PC-3 (cell line): ENCODE data around the gene DCHS2. TPM values are rescaled to one million over a fixed set of nuclear protein-coding genes. Genes with fewer than 3 reads are reported as not detected.

Experiments
- ATAC-seq: fragments of 200-7000 bp; cut with Tn5 transposase; 2 replicates; pipeline ENCODE4 v1.9.1; 2020; ENCODE audit warnings: mild to moderate bottlenecking, moderate library complexity
- BruUV-seq: library from RNA; stranded (reverse); fragments of 400-500 nt; replicated peaks from 2 replicates; lab custom pipeline; 2021; lab: Mats Ljungman, UMichigan
- CTCF ChIA-PET: fragments of 300-600 bp; sonication (Branson Sonifier 250); formaldehyde crosslinking; loops from one replicate; lab custom pipeline; 2022; ENCODE audit warnings: antibody characterized with exemption; lab: Charles Lee
- POLR2A ChIA-PET: fragments of 300-600 bp; sonication (Branson Sonifier 250); formaldehyde crosslinking; loops from one replicate; lab custom pipeline; 2022; ENCODE audit warnings: antibody characterized with exemption; ENCODE audit not compliant: unreplicated experiment; lab: Charles Lee
- DNase-seq: peaks from one replicate; pipeline ENCODE4 v3.0.0-alpha.2; 2015
- H2AFZ ChIP-seq: fragments of 300-600 bp; sonication (generic); 2 replicates; pipeline ENCODE4 v1.6.0; 2016; ENCODE audit warnings: antibody characterized with exemption, low read length
- H3F3A ChIP-seq: fragments of 300-600 bp; sonication (generic); one replicate; pipeline ENCODE4 v1.6.0; 2017; ENCODE audit warnings: antibody characterized with exemption, low read length, control low read depth, mild to moderate bottlenecking; ENCODE audit not compliant: unreplicated experiment
- H3K27ac ChIP-seq: fragments of 300-600 bp; sonication (generic); 2 replicates; pipeline ENCODE4 v1.5.1; 2016; ENCODE audit warnings: mild to moderate bottlenecking, low read length
- H3K27me3 ChIP-seq: fragments of 300-600 bp; sonication (generic); 2 replicates; pipeline ENCODE4 v1.6.1; 2016; ENCODE audit warnings: low read length, mixed read lengths
- H3K36me3 ChIP-seq: fragments of 300-600 bp; sonication (generic); 2 replicates; pipeline ENCODE4 v1.6.1; 2016; ENCODE audit warnings: low read depth, mixed run types, low read length, mixed read lengths
- H3K4me1 ChIP-seq: fragments of 300-600 bp; sonication (generic); 2 replicates; pipeline ENCODE4 v1.5.1; 2016; ENCODE audit warnings: low read length; ENCODE audit not compliant: insufficient read depth
- H3K4me2 ChIP-seq: fragments of 300-600 bp; sonication (generic); 2 replicates; pipeline ENCODE4 v1.6.0; 2016; ENCODE audit warnings: low read length
- H3K4me3 ChIP-seq: fragments of 300-600 bp; sonication (generic); 2 replicates; pipeline ENCODE4 v1.5.1; 2016; ENCODE audit warnings: mild to moderate bottlenecking, low read length, mixed read lengths
- H3K79me2 ChIP-seq: fragments of 300-600 bp; sonication (generic); 2 replicates; pipeline ENCODE4 v1.6.1; 2017; ENCODE audit warnings: low read length, mixed read lengths
- H3K9ac ChIP-seq: fragments of 300-600 bp; sonication (generic); 2 replicates; pipeline ENCODE4 v1.6.0; 2016; ENCODE audit warnings: mild to moderate bottlenecking, low read length
- H3K9me2 ChIP-seq: fragments of 300-600 bp; sonication (generic); replicated peaks from 2 replicates; pipeline ENCODE4 v1.6.1; 2016; ENCODE audit warnings: mixed run types, low read length, mixed read lengths
- H3K9me3 ChIP-seq: fragments of 300-600 bp; sonication (generic); 2 replicates; pipeline ENCODE4 v1.6.1; 2016; ENCODE audit warnings: low read length, mixed read lengths
- H4K20me1 ChIP-seq: fragments of 300-600 bp; sonication (generic); 2 replicates; pipeline ENCODE4 v1.6.1; 2016; ENCODE audit warnings: low read length, mixed read lengths
- EZH2 ChIP-seq: fragments of 300-600 bp; sonication (generic); IDR thresholded peaks from one replicate; pipeline ENCODE4 v1.6.1; 2017; ENCODE audit warnings: antibody characterized with exemption, mild to moderate bottlenecking, low read length; ENCODE audit not compliant: unreplicated experiment
- EZH2phosphoT487 ChIP-seq: fragments of 300-600 bp; sonication (generic); IDR thresholded peaks from 2 replicates; pipeline ENCODE4 v1.6.1; 2018; ENCODE audit warnings: mild to moderate bottlenecking, antibody characterized with exemption, low read length, borderline replicate concordance
- intact Hi-C: fragments of 100-400 bp; cut with micrococcal nuclease; formaldehyde crosslinking; loops from 2 replicates; pipeline ENCODE4 v1.9.0; 2023
- total RNA-seq: library from RNA; depleted of rRNA; stranded (reverse); fragments of >200 nt; gene quantifications from 2 replicates; pipeline ENCODE4 v1.2.3, GENCODE V29; 2014
- TF ChIP-seq, protein P1 (sequence below): fragments of 300-600 bp; sonication (generic); conservative IDR thresholded peaks from 2 replicates; pipeline ENCODE4 v1.5.1; 2017; ENCODE audit warnings: antibody characterized with exemption, low read depth, mild to moderate bottlenecking, low read length

Gene DCHS2
- total RNA-seq, 1 experiment from 2014 or later, result 0.22 TPM

DNA sequence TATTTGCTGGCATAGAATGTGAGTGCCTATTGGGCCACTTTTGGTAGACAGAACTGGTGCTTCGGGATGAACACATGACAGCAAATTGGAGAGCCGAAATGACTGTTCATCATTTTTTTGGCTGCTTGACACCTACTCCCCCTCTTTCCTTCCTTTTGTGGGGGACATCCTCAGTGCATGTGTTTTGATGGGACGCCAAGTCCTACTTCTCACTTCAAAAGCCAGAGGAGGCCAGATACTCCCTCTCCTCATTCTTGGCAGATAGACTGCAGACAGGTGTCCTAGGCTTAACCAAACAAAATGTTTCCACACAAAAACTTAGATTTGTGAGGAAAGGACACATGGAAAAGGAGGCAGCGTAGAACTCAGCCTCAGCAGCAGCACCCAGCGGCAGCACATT is 62.4 kb downstream of the DCHS2 start:
- no peak overlapping the region for H3K9ac ChIP-seq
- no peaks in the 10 kb centered on the region for H3K36me3 ChIP-seq
- ChIA-PET CTCF (no interaction called here), POLR2A (no interaction called here)
- no peaks in the 10 kb centered on the region for H3K9me2 ChIP-seq
- peaks cover 34% of the 10 kb centered on the region for H3K27me3 ChIP-seq
- no peaks in the 10 kb centered on the region for H4K20me1 ChIP-seq
- no TSS peak for BruUV-seq
- H3K4me3 ChIP-seq, result no peak overlapping the region
- no peaks in the 10 kb centered on the region for H3K79me2 ChIP-seq
- ATAC-seq, result no peak
- DNase-seq, result no peak
- intact Hi-C loops, result no loop called here
- H3K4me1 ChIP-seq, result no peaks in the 10 kb centered on the region
- H3K4me2 ChIP-seq, result no peak overlapping the region
- H3F3A ChIP-seq, result no peaks in the 10 kb centered on the region
- TF ChIP-seq EZH2phosphoT487, result no peak
- TF ChIP-seq, protein P1, sequence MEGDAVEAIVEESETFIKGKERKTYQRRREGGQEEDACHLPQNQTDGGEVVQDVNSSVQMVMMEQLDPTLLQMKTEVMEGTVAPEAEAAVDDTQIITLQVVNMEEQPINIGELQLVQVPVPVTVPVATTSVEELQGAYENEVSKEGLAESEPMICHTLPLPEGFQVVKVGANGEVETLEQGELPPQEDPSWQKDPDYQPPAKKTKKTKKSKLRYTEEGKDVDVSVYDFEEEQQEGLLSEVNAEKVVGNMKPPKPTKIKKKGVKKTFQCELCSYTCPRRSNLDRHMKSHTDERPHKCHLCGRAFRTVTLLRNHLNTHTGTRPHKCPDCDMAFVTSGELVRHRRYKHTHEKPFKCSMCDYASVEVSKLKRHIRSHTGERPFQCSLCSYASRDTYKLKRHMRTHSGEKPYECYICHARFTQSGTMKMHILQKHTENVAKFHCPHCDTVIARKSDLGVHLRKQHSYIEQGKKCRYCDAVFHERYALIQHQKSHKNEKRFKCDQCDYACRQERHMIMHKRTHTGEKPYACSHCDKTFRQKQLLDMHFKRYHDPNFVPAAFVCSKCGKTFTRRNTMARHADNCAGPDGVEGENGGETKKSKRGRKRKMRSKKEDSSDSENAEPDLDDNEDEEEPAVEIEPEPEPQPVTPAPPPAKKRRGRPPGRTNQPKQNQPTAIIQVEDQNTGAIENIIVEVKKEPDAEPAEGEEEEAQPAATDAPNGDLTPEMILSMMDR, result no peak
- no peak for TF ChIP-seq EZH2
- H3K27ac ChIP-seq, result no peak overlapping the region
- no peak overlapping the region for H2AFZ ChIP-seq
- H3K9me3 ChIP-seq, result no peaks in the 10 kb centered on the region

DNA sequence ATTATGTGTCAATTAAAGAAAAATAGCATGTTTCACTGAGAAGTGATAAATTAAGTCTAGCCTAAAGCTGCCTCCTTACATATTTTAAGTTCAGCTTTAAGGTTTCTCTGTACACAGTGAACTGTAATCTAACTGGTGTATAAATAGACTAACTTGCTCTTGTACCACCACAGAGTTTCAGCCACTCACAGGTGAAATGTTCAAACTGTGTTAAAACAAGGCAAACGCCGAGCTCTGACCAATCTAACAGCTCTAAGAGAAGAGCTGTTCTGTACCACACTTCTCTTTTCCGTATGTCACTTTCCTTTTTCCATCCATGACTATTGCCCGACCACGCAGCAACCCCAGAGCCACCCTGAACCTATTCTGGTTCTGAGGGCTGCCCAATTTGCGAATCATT is 64.5 kb downstream of the DCHS2 start:
- DNase-seq (no peak), ATAC-seq (no peak)
- TF ChIP-seq EZH2phosphoT487, result no peak
- POLR2A ChIA-PET, result no interaction called here
- CTCF ChIA-PET, result no interaction called here
- no peak overlapping the region for H3K27ac ChIP-seq
- H3K9ac ChIP-seq, result no peak overlapping the region
- H3K4me2 ChIP-seq, result no peak overlapping the region
- BruUV-seq, result no TSS peak
- H3K4me1 ChIP-seq, result no peaks in the 10 kb centered on the region
- no peak overlapping the region for H3K4me3 ChIP-seq
- H3F3A ChIP-seq, result no peaks in the 10 kb centered on the region
- no peak overlapping the region for H2AFZ ChIP-seq
- intact Hi-C loops, result no loop called here
- H3K9me2 ChIP-seq, result no peaks in the 10 kb centered on the region
- H4K20me1 ChIP-seq, result no peaks in the 10 kb centered on the region
- no peaks in the 10 kb centered on the region for H3K9me3 ChIP-seq
- H3K36me3 ChIP-seq, result no peaks in the 10 kb centered on the region
- H3K79me2 ChIP-seq, result no peaks in the 10 kb centered on the region
- peaks cover 41% of the 10 kb centered on the region for H3K27me3 ChIP-seq

DNA sequence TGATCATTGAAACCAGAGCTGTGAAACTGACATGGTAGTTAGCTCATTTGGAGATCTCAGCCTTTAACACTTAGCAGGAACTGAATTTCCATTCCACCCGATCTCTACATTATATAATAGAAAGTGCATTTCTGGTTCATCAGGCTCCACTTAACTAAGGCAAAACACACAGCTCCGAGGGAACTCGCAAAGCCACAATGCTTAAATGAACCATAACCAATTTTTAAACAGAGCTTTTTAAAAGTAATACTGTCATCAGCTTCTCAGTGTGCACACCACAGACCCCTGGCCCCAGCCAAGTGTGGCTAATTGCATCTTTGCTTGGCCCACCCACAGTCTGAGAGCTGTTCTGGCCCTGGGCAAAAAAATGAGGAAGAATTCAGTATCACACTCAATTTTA is 66.1 kb downstream of the DCHS2 start:
- no peak for ATAC-seq
- H3K9me3 ChIP-seq, result no peaks in the 10 kb centered on the region
- no peak for DNase-seq
- no peak overlapping the region for H3K4me2 ChIP-seq
- H4K20me1 ChIP-seq, result no peaks in the 10 kb centered on the region
- BruUV-seq, result no TSS peak
- H3K9me2 ChIP-seq, result no peaks in the 10 kb centered on the region
- H3K4me3 ChIP-seq, result no peak overlapping the region
- peaks cover 36% of the 10 kb centered on the region for H3K27me3 ChIP-seq
- intact Hi-C loops, result no loop called here
- POLR2A ChIA-PET, result no interaction called here
- H3F3A ChIP-seq, result no peaks in the 10 kb centered on the region
- CTCF ChIA-PET, result no interaction called here
- H3K9ac ChIP-seq, result no peak overlapping the region
- H3K4me1 ChIP-seq, result no peaks in the 10 kb centered on the region
- TF ChIP-seq EZH2 (no peak), EZH2phosphoT487 (no peak)
- TF ChIP-seq, protein P1, result no peak
- no peak overlapping the region for H2AFZ ChIP-seq
- H3K27ac ChIP-seq, result no peak overlapping the region
- H3K36me3 ChIP-seq, result no peaks in the 10 kb centered on the region
- H3K79me2 ChIP-seq, result no peaks in the 10 kb centered on the region
